Panc1 (cell line): ENCODE measurements around the gene TRIM4. TPM values are rescaled to one million over a fixed set of nuclear protein-coding genes. Genes with fewer than 3 reads are reported as not detected.
"Not testable (repeated sequence)": the region's sequence is repeated elsewhere in the genome, so short reads cannot be mapped to it uniquely, and the experiment has no call there.

Experiments used
- ATAC-seq: fragments of 200-7000 bp; cut with Tn5 transposase; 2 replicates; pipeline ENCODE4 v1.9.1; 2020; ENCODE audit warnings: mild to moderate bottlenecking, moderate library complexity
- BruUV-seq: library from RNA; stranded (reverse); fragments of 400-500 nt; replicated peaks from 2 replicates; lab custom pipeline; 2021; lab: Mats Ljungman, UMichigan
- CTCF ChIA-PET: fragments of 300-600 bp; sonication (Branson Sonifier 250); formaldehyde crosslinking; loops from one replicate; lab custom pipeline; 2022; ENCODE audit warnings: antibody characterized with exemption; lab: Charles Lee
- POLR2A ChIA-PET: fragments of 300-600 bp; sonication (Branson Sonifier 250); formaldehyde crosslinking; loops from one replicate; lab custom pipeline; 2022; ENCODE audit warnings: antibody characterized with exemption; lab: Charles Lee
- DNase-seq: peaks from one replicate; pipeline ENCODE4 v3.0.0-alpha.2; 2010; ENCODE audit warnings: low read depth, low spot score
- H3K27ac ChIP-seq: 2 replicates; pipeline ENCODE4 v1.5.1; 2011; ENCODE audit warnings: mild to moderate bottlenecking, low read length, inconsistent platforms
- H3K27me3 ChIP-seq: fragments of 200-500 bp; sonication (Bioruptor generic); 2 replicates; pipeline ENCODE4 v1.6.0; 2014; ENCODE audit warnings: low read length, inconsistent platforms; ENCODE audit not compliant: control insufficient read depth, insufficient read depth
- H3K36me3 ChIP-seq: fragments of 200-500 bp; sonication (Bioruptor generic); 2 replicates; pipeline ENCODE4 v1.5.1; 2014; ENCODE audit warnings: inconsistent platforms, mild to moderate bottlenecking, low read length, moderate library complexity; ENCODE audit not compliant: control insufficient read depth, insufficient read depth
- H3K4me1 ChIP-seq: 2 replicates; pipeline ENCODE4 v1.5.1; 2011; ENCODE audit warnings: inconsistent platforms, mild to moderate bottlenecking, low read length, moderate library complexity; ENCODE audit not compliant: control insufficient read depth, insufficient read depth
- H3K4me3 ChIP-seq, 2 experiments: 2 replicates each; pipeline ENCODE4 v1.5.1; 2011 to 2012; ENCODE audit warnings: low read depth in 2 of 2, low read length in 2 of 2, mild to moderate bottlenecking in 2 of 2, inconsistent platforms in 1 of 2, moderate library complexity in 1 of 2
- H3K9me3 ChIP-seq: fragments of 200-500 bp; sonication (Bioruptor generic); 2 replicates; pipeline ENCODE4 v1.5.1; 2014; ENCODE audit warnings: low read depth, mild to moderate bottlenecking, inconsistent platforms, low read length, moderate library complexity; ENCODE audit not compliant: control insufficient read depth, insufficient read depth
- POLR2AphosphoS5 ChIP-seq: IDR thresholded peaks from 2 replicates; pipeline ENCODE4 v1.6.1; 2012; ENCODE audit warnings: mild to moderate bottlenecking, low read depth, low read length, moderate library complexity
- SIN3A ChIP-seq: IDR thresholded peaks from 2 replicates; pipeline ENCODE4 v1.6.1; 2012; ENCODE audit warnings: low read depth, mild to moderate bottlenecking, low read length, moderate library complexity, borderline replicate concordance; ENCODE audit not compliant: insufficient read depth
- TCF7L2 ChIP-seq: IDR thresholded peaks from 2 replicates; pipeline ENCODE4 v1.6.1; 2011; ENCODE audit warnings: mild to moderate bottlenecking, low read depth, low read length, inconsistent platforms
- in situ Hi-C: cut with HindIII; loops from 2 replicates; pipeline ENCODE4 v1.10.0; 2016; ENCODE audit warnings: low sequenced_read_pairs, low pct_unique_long_range_greater_than_20kb
- intact Hi-C: fragments of 100-400 bp; cut with micrococcal nuclease; formaldehyde crosslinking; loops from one replicate; pipeline ENCODE4 v1.10.0; 2022; ENCODE audit not compliant: unreplicated experiment
- total RNA-seq: library from RNA; stranded (reverse); gene quantifications from one replicate; pipeline ENCODE4 v1.2.1, GENCODE V29; 2021; ENCODE audit not compliant: unreplicated experiment
- TF ChIP-seq, protein P1 (sequence below), 2 experiments: IDR thresholded peaks; 2 replicates each; pipeline ENCODE4 v1.6.1; 2011 to 2012; ENCODE audit warnings: low read depth in 2 of 2, control low read depth in 1 of 2, low read length in 1 of 2, mild to moderate bottlenecking in 1 of 2, moderate library complexity in 1 of 2; ENCODE audit not compliant: insufficient read depth in 1 of 2
- TF ChIP-seq, protein P2 (sequence below): fragments of 450-650 bp; IDR thresholded peaks from 2 replicates; pipeline ENCODE4 v1.5.1; 2017; ENCODE audit warnings: mild to moderate bottlenecking

The TRIM4 gene
- total RNA-seq, 1 experiment from 2014 or later = 28.1 TPM

DNA sequence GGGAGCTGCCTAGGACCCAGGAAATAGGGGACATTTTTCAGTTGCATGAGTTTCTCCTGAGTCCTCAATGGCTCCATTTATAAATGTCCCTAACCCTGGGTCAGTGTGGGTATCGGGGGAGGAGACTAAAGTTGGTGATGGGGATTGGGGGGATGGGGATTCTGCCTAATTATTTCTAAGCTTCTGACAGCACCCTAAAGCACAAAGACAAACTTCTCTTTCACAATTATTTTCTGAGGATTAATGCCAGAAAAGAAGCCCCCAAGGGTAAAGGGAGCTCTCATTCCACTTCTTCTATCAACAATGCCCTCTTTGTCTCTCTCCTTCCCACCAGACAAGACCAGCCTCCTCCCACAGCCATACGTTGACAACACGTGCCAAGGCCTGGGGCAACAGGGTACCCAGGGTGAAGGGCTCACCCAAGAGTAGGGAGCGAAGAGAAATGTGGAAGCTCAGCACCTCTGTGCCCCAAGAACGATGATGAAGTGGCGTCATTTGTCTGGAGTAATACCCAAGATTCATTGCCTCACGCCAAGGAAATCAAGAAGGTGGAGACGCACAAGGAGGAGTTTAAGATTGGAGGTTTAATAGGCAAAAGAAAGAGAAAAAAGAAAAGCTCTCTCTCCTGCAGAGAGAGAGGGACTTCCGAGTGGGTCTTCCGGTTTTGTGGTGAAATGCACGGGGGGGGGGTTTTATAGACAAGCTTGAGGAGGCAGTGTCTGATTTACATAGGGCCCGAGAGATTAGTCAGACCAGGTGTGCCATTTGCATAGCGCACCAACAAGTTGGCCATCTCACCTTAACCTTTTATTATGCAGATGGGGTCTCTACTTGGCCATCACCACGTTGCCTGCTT lies 24.5 kb upstream of the TRIM4 start:
- ChIA-PET POLR2A (no interaction called here), CTCF (interaction anchor here (0.6 kb wide), 1 partner anchor 8 kb away, joined by 14 read pairs; no protein-coding TSS in a partner anchor)
- H3K27ac ChIP-seq = no peak overlapping the region
- DNase-seq (no peak), ATAC-seq (no peak)
- H3K36me3 ChIP-seq = no peaks in the 10 kb centered on the region
- intact Hi-C loops (no loop called here), in situ Hi-C loops (no loop called here)
- no peaks in the 10 kb centered on the region for H3K4me1 ChIP-seq
- H3K9me3 ChIP-seq = peaks cover 9% of the 10 kb centered on the region; the same call in 1 of the 2 replicates
- H3K27me3 ChIP-seq = no peaks in the 10 kb centered on the region; the same call in 1 of the 2 replicates
- H3K4me3 ChIP-seq = no peak overlapping the region
- no TSS peak for BruUV-seq
- TF ChIP-seq POLR2AphosphoS5 = no peak
- TF ChIP-seq SIN3A = no peak
- no peak for TF ChIP-seq TCF7L2
- TF ChIP-seq, protein P1, sequence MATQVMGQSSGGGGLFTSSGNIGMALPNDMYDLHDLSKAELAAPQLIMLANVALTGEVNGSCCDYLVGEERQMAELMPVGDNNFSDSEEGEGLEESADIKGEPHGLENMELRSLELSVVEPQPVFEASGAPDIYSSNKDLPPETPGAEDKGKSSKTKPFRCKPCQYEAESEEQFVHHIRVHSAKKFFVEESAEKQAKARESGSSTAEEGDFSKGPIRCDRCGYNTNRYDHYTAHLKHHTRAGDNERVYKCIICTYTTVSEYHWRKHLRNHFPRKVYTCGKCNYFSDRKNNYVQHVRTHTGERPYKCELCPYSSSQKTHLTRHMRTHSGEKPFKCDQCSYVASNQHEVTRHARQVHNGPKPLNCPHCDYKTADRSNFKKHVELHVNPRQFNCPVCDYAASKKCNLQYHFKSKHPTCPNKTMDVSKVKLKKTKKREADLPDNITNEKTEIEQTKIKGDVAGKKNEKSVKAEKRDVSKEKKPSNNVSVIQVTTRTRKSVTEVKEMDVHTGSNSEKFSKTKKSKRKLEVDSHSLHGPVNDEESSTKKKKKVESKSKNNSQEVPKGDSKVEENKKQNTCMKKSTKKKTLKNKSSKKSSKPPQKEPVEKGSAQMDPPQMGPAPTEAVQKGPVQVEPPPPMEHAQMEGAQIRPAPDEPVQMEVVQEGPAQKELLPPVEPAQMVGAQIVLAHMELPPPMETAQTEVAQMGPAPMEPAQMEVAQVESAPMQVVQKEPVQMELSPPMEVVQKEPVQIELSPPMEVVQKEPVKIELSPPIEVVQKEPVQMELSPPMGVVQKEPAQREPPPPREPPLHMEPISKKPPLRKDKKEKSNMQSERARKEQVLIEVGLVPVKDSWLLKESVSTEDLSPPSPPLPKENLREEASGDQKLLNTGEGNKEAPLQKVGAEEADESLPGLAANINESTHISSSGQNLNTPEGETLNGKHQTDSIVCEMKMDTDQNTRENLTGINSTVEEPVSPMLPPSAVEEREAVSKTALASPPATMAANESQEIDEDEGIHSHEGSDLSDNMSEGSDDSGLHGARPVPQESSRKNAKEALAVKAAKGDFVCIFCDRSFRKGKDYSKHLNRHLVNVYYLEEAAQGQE (IDR thresholded peaks at IDR 0.05; ENCODE audit: insufficient read depth in 1 of 2, low read depth in 2 of 2, low read length in 1 of 2) = no peak
- TF ChIP-seq, protein P2, sequence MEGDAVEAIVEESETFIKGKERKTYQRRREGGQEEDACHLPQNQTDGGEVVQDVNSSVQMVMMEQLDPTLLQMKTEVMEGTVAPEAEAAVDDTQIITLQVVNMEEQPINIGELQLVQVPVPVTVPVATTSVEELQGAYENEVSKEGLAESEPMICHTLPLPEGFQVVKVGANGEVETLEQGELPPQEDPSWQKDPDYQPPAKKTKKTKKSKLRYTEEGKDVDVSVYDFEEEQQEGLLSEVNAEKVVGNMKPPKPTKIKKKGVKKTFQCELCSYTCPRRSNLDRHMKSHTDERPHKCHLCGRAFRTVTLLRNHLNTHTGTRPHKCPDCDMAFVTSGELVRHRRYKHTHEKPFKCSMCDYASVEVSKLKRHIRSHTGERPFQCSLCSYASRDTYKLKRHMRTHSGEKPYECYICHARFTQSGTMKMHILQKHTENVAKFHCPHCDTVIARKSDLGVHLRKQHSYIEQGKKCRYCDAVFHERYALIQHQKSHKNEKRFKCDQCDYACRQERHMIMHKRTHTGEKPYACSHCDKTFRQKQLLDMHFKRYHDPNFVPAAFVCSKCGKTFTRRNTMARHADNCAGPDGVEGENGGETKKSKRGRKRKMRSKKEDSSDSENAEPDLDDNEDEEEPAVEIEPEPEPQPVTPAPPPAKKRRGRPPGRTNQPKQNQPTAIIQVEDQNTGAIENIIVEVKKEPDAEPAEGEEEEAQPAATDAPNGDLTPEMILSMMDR = no peak

DNA sequence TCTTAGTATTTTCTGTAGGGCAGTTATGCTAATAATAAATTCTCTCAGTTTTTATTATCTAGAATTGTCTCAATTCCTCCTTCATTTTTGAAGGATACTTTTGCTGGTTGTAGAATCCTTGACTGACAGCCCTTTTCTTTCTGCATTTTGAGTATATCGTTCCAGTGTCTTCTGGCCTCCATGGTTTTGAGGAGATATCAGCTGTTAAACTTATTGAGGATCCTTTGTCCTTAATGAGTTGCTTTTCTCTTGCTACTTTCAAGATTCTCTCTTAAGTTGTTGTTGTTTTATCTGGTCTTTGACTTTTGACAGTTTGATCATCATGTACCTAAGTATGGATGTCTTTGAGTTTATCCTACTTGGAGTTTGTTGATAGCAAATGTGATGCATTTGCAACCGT lies 19.0 kb upstream of the TRIM4 start:
- no TSS peak for BruUV-seq
- no peak for DNase-seq
- intact Hi-C loops = no loop called here
- Histone ChIP-seq H3K27ac (no peak overlapping the region), H3K36me3 (no peaks in the 10 kb centered on the region), H3K4me3 (no peak overlapping the region), H3K9me3 (peaks cover 21% of the 10 kb centered on the region; the same call in 1 of the 2 replicates), H3K4me1 (no peaks in the 10 kb centered on the region), H3K27me3 (peaks cover 3% of the 10 kb centered on the region)
- no peak for TF ChIP-seq TCF7L2
- no peak for TF ChIP-seq POLR2AphosphoS5
- no peak for TF ChIP-seq SIN3A
- TF ChIP-seq, protein P1 (IDR thresholded peaks at IDR 0.05; ENCODE audit: insufficient read depth in 1 of 2, low read depth in 2 of 2, low read length in 1 of 2) = no peak
- TF ChIP-seq, protein P2 = no peak
- in situ Hi-C loops = no loop called here
- POLR2A ChIA-PET = interaction anchor here (0.6 to 0.7 kb wide), 2 partner anchors 11 to 60 kb away, joined by 3 to 6 read pairs; no protein-coding TSS in a partner anchor
- no peak for ATAC-seq
- CTCF ChIA-PET = no interaction called here

DNA sequence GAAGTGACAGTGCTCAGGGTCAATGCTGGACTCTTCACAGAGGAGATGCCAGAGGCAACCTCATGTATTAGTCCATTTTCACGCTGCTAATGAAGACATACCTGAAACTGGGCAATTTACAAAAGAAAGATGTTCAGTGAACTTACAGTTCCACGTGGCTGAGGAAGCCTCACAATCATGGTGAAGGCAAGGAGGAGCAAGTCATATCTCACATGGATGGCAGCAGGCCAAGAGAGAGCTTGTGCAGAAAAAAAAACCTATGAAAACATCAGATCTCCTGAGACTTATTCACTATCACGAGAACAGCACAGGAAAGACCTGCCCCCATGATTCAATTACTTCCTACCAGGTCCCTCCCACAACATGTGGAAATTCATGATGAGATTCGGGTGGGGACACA lies 15.7 kb upstream of the TRIM4 start:
- H3K27me3 ChIP-seq = peaks cover 18% of the 10 kb centered on the region
- in situ Hi-C loops, DNase-seq, intact Hi-C loops, H3K4me3 ChIP-seq, H3K27ac ChIP-seq, H3K36me3 ChIP-seq, POLR2A ChIA-PET, BruUV-seq, CTCF ChIA-PET, H3K4me1 ChIP-seq, ATAC-seq: not testable (repeated sequence)
- peaks cover 17% of the 10 kb centered on the region; the same call in 1 of the 2 replicates for H3K9me3 ChIP-seq
